ENCODE data around the gene SUSD2.
"Not testable (repeated sequence)": the region's sequence is repeated elsewhere in the genome, so short reads cannot be mapped to it uniquely, and the experiment has no call there.

SUSD2 gene

DNA sequence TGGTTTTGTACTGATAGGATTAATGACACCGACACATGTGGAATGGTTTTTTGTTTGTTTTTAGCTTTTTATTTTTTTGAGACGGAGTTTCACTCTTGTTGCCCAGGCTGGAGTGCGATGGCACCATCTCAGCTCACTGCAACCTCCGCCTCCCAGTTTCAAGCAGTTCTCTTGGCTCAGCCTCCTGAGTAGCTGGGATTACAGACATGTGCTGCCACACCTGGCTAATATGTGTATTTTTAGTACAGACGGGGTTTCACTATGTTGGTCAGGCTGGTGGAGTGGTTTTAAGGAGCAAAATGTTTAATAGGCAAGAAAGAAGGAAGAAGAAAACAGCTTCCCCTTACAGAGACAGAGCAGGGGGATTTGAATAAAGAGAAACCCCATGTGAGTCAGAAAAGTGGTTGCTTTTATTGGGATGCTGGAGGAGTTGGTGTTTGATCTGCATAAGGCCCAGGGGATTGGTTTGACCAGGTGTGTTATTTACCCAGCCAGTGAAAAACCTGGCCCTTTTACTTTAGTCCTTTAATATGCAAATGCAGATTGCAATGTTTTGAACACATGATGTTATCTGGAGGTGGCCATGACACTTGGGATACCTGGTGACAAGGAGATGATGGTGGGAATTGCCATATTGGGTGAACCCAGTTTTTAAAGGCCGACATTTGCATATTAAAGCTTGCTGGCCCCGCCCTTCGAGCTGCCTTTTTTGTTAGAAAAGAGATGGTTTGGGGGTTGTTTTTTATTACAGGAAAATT, 24.3 kb downstream of the SUSD2 start:
- no peak for ATAC-seq

DNA sequence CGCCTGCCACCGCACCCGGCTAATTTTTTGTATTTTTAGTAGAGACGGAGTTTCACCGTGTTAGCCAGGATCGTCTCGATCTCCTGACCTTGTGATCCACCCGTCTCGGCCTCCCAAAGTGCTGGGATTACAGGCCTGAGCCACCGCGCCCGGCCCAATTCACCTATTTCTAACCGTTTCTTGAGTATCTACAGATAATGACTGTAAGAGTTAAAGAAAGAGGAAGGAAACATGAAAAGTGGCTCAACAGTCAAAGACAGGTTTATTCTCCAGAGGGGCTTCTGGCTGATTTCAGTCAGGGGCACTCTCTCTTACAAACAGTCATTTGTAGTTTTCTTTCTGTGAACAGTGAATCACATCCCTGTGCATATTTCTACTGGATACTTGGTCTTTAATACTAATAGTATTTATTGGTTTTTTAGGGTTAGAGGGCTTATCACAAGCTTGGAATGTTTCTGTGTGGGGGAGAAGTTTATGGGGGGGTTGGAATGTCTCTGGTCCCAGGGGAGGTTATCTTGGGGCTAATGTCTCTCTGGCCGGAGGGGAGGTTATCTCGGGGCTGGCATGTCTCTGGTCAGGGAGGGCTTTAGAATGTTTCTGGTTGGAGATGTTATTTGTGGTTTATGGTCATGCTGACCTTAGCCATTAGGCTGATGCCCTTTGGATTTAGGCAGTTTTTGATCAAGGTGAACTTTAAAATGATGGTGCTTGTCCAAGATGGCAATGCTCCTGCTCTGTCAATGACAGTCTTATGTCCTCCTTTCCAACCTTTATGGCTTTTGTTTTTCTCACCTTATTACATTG, 25.4 kb downstream of the SUSD2 start:
- ATAC-seq = not testable (repeated sequence)
- TF ChIP-seq, protein P1, sequence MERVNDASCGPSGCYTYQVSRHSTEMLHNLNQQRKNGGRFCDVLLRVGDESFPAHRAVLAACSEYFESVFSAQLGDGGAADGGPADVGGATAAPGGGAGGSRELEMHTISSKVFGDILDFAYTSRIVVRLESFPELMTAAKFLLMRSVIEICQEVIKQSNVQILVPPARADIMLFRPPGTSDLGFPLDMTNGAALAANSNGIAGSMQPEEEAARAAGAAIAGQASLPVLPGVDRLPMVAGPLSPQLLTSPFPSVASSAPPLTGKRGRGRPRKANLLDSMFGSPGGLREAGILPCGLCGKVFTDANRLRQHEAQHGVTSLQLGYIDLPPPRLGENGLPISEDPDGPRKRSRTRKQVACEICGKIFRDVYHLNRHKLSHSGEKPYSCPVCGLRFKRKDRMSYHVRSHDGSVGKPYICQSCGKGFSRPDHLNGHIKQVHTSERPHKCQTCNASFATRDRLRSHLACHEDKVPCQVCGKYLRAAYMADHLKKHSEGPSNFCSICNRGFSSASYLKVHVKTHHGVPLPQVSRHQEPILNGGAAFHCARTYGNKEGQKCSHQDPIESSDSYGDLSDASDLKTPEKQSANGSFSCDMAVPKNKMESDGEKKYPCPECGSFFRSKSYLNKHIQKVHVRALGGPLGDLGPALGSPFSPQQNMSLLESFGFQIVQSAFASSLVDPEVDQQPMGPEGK (CRISPR knock-in tag; IDR thresholded peaks at IDR 0.05; ENCODE audit: borderline replicate concordance) = peak; percentile 93; the same call in 1 of the 2 replicates
- TF ChIP-seq ZFP3 (CRISPR knock-in tag; IDR thresholded peaks at IDR 0.05) (0 out of 2 replicates have a peak, but pooled peaks have one; percentile 24), CSDC2 (CRISPR knock-in tag; IDR thresholded peaks at IDR 0.05) (peak; percentile 94), ISL1 (CRISPR knock-in tag; IDR thresholded peaks at IDR 0.05) (peak; percentile 42)

More for the DNA sequence above, 24.3 kb downstream of the SUSD2 start:
- TF ChIP-seq, protein P1 (CRISPR knock-in tag; IDR thresholded peaks at IDR 0.05; ENCODE audit: borderline replicate concordance) = no peak
- TF ChIP-seq CSDC2 (CRISPR knock-in tag; IDR thresholded peaks at IDR 0.05) = no peak
- no peak for TF ChIP-seq ZNF8 (CRISPR knock-in tag; IDR thresholded peaks at IDR 0.05)
- TF ChIP-seq, protein P2, sequence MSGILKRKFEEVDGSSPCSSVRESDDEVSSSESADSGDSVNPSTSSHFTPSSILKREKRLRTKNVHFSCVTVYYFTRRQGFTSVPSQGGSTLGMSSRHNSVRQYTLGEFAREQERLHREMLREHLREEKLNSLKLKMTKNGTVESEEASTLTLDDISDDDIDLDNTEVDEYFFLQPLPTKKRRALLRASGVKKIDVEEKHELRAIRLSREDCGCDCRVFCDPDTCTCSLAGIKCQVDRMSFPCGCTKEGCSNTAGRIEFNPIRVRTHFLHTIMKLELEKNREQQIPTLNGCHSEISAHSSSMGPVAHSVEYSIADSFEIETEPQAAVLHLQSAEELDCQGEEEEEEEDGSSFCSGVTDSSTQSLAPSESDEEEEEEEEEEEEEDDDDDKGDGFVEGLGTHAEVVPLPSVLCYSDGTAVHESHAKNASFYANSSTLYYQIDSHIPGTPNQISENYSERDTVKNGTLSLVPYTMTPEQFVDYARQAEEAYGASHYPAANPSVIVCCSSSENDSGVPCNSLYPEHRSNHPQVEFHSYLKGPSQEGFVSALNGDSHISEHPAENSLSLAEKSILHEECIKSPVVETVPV (CRISPR knock-in tag; IDR thresholded peaks at IDR 0.05) = no peak
- no peak for TF ChIP-seq ZC3H10 (CRISPR knock-in tag; IDR thresholded peaks at IDR 0.05)
- TF ChIP-seq, protein P3, sequence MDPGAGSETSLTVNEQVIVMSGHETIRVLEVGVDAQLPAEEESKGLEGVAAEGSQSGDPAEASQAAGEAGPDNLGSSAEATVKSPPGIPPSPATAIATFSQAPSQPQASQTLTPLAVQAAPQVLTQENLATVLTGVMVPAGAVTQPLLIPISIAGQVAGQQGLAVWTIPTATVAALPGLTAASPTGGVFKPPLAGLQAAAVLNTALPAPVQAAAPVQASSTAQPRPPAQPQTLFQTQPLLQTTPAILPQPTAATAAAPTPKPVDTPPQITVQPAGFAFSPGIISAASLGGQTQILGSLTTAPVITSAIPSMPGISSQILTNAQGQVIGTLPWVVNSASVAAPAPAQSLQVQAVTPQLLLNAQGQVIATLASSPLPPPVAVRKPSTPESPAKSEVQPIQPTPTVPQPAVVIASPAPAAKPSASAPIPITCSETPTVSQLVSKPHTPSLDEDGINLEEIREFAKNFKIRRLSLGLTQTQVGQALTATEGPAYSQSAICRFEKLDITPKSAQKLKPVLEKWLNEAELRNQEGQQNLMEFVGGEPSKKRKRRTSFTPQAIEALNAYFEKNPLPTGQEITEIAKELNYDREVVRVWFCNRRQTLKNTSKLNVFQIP (CRISPR knock-in tag; IDR thresholded peaks at IDR 0.05; ENCODE audit: borderline replicate concordance, low read depth) = no peak
- TF ChIP-seq, protein P4, sequence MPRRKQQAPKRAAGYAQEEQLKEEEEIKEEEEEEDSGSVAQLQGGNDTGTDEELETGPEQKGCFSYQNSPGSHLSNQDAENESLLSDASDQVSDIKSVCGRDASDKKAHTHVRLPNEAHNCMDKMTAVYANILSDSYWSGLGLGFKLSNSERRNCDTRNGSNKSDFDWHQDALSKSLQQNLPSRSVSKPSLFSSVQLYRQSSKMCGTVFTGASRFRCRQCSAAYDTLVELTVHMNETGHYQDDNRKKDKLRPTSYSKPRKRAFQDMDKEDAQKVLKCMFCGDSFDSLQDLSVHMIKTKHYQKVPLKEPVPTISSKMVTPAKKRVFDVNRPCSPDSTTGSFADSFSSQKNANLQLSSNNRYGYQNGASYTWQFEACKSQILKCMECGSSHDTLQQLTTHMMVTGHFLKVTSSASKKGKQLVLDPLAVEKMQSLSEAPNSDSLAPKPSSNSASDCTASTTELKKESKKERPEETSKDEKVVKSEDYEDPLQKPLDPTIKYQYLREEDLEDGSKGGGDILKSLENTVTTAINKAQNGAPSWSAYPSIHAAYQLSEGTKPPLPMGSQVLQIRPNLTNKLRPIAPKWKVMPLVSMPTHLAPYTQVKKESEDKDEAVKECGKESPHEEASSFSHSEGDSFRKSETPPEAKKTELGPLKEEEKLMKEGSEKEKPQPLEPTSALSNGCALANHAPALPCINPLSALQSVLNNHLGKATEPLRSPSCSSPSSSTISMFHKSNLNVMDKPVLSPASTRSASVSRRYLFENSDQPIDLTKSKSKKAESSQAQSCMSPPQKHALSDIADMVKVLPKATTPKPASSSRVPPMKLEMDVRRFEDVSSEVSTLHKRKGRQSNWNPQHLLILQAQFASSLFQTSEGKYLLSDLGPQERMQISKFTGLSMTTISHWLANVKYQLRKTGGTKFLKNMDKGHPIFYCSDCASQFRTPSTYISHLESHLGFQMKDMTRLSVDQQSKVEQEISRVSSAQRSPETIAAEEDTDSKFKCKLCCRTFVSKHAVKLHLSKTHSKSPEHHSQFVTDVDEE (CRISPR knock-in tag; IDR thresholded peaks at IDR 0.05) = no peak
- no peak for TF ChIP-seq ESRRG (CRISPR knock-in tag; IDR thresholded peaks at IDR 0.05)
- TF ChIP-seq RARB (CRISPR knock-in tag; IDR thresholded peaks at IDR 0.05) = no peak
- no peak for TF ChIP-seq TOX (CRISPR knock-in tag; IDR thresholded peaks at IDR 0.05; ENCODE audit: borderline replicate concordance)
- TF ChIP-seq GLIS3 (CRISPR knock-in tag; IDR thresholded peaks at IDR 0.05) = no peak
- TF ChIP-seq SNAI2 (CRISPR knock-in tag; IDR thresholded peaks at IDR 0.05) = no peak
- no peak for TF ChIP-seq BACH2 (CRISPR knock-in tag; IDR thresholded peaks at IDR 0.05; ENCODE audit: borderline replicate concordance)
- no peak for TF ChIP-seq ZFP30 (CRISPR knock-in tag; IDR thresholded peaks at IDR 0.05)
- TF ChIP-seq ZNF70 (CRISPR knock-in tag; IDR thresholded peaks at IDR 0.05) = no peak

Data from SK-N-SH treated with all-trans-retinoic acid at 6 μM for 48 hours (cell line).